Loucy (cell line): ENCODE data around the gene RNASEH2A.

Experiments
- EZH2phosphoT487 ChIP-seq: fragments of 200-600 bp; IDR thresholded peaks from 2 replicates; pipeline ENCODE4 v1.6.1; 2018; ENCODE audit warnings: antibody characterized with exemption, mild to moderate bottlenecking, moderate library complexity, borderline replicate concordance
- TF ChIP-seq, protein P1 (sequence below): fragments of 200-600 bp; sonication (generic); conservative IDR thresholded peaks from 2 replicates; pipeline ENCODE4 v1.5.1; 2014; ENCODE audit warnings: mild to moderate bottlenecking, antibody characterized with exemption, low read length

DNA sequence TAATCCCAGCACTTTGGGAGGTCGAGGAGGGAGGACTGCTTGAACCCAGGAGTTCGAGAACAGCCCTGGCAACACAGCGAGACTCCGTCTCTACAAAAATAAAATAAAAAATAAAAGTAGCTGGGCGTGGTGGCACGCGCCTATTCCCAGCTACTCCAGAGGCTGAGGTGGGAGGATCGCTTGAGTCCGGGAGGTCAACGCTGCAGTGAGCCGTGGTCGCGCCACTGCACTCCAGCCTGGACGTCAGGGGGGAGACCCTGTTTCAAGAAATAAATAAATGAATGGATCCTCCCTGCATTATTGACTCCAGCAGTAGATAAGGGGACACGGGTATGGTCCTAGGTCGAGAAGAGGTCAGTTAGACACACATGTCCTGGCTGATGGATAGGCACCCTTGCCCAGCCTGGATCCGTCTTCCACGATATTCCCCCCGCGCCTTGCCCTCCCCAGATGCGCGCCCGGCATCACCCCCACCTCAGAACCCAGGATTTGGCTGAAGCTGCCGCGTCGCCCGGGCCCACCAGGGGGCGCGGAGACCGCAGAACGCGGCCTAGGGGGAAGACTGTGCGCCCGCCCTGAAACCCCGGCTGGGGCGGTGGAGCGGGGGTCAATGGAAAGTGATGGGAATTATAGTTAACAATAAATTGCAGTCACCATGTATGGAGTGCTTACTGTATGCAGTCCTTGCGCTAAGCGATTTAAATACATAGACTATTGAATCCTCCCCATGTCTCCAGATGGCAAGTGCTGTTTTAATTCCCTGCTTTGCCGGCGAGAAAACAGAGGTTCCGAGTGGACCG lies 29.0 kb upstream of the RNASEH2A start:
- TF ChIP-seq, protein P1, sequence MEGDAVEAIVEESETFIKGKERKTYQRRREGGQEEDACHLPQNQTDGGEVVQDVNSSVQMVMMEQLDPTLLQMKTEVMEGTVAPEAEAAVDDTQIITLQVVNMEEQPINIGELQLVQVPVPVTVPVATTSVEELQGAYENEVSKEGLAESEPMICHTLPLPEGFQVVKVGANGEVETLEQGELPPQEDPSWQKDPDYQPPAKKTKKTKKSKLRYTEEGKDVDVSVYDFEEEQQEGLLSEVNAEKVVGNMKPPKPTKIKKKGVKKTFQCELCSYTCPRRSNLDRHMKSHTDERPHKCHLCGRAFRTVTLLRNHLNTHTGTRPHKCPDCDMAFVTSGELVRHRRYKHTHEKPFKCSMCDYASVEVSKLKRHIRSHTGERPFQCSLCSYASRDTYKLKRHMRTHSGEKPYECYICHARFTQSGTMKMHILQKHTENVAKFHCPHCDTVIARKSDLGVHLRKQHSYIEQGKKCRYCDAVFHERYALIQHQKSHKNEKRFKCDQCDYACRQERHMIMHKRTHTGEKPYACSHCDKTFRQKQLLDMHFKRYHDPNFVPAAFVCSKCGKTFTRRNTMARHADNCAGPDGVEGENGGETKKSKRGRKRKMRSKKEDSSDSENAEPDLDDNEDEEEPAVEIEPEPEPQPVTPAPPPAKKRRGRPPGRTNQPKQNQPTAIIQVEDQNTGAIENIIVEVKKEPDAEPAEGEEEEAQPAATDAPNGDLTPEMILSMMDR, result peak; percentile 95
- no peak for TF ChIP-seq EZH2phosphoT487
